ENCODE data around the gene HVCN1.

The HVCN1 gene

GRCh38 chr12:110697236-110697635, 8.3 kb upstream of the HVCN1 start:
- DNase-seq (ENCODE audit: insufficient read length) (no peak), FAIRE-seq (no peak)
- TF ChIP-seq POLR2AphosphoS5 (IDR thresholded peaks at IDR 0.05; ENCODE audit: low read depth, low read length) = no peak
- no peak for TF ChIP-seq POLR2A (IDR thresholded peaks at IDR 0.05; ENCODE audit: low read depth, low read length)
- TF ChIP-seq TAF1 (IDR thresholded peaks at IDR 0.05; ENCODE audit: borderline replicate concordance, low read depth, low read length) = no peak

GRCh38 chr12:110696283-110696682, 7.4 kb upstream of the HVCN1 start:
- FAIRE-seq (no peak), DNase-seq (ENCODE audit: insufficient read length) (no peak)
- no peak for TF ChIP-seq POLR2A (IDR thresholded peaks at IDR 0.05; ENCODE audit: low read depth, low read length)
- TF ChIP-seq POLR2AphosphoS5 (IDR thresholded peaks at IDR 0.05; ENCODE audit: low read depth, low read length) = no peak
- TF ChIP-seq TAF1 (IDR thresholded peaks at IDR 0.05; ENCODE audit: borderline replicate concordance, low read depth, low read length) = no peak

DNA sequence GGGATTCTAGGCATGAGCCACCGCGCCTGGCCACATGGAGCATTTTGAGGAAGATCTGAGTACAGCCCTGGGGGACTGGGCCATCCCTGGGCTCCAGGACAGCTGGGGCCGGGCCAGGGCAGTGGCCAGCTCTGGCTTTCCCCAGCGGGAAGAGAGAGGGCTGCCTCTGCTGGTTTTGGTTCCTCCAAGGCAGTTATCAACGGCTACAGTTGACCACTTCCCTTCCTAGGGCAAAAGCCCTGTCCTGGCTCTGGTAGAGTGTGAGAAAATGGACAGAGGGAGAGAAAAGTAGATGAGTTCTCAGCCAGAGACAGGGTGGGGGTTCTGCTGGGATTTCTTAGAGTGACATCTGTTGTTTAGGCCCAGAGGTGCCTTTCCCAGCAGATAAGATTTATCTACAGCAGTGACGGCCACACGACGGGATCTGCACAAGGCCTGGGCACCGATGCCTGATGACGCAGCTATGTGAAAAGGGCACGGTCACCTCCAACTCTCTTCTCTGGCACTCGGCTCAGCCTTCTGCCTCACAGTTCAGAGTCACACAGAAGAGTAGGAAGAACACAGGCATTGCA, 5.5 kb upstream of the HVCN1 start:
- no peak for TF ChIP-seq POLR2AphosphoS5 (IDR thresholded peaks at IDR 0.05; ENCODE audit: low read depth, low read length)
- no peak for TF ChIP-seq TAF1 (IDR thresholded peaks at IDR 0.05; ENCODE audit: borderline replicate concordance, low read depth, low read length)
- TF ChIP-seq POLR2A (IDR thresholded peaks at IDR 0.05; ENCODE audit: low read depth, low read length) = no peak
- FAIRE-seq (no peak), DNase-seq (ENCODE audit: insufficient read length) (no peak)

- FAIRE-seq (no peak), DNase-seq (ENCODE audit: insufficient read length) (no peak)
- TF ChIP-seq POLR2A (IDR thresholded peaks at IDR 0.05; ENCODE audit: low read depth, low read length) = no peak
- TF ChIP-seq POLR2AphosphoS5 (IDR thresholded peaks at IDR 0.05; ENCODE audit: low read depth, low read length) = no peak
- no peak for TF ChIP-seq TAF1 (IDR thresholded peaks at IDR 0.05; ENCODE audit: borderline replicate concordance, low read depth, low read length)
Observed at GRCh38 chr12:110693731-110694130, 4.8 kb upstream of the HVCN1 start.

GRCh38 chr12:110690127-110690430, 1.2 kb upstream of the HVCN1 start:
- TF ChIP-seq POLR2AphosphoS5 (IDR thresholded peaks at IDR 0.05; ENCODE audit: low read depth, low read length) (no peak), TAF1 (IDR thresholded peaks at IDR 0.05; ENCODE audit: borderline replicate concordance, low read depth, low read length) (no peak), POLR2A (IDR thresholded peaks at IDR 0.05; ENCODE audit: low read depth, low read length) (no peak)
- DNase-seq (ENCODE audit: insufficient read length) = no peak
- FAIRE-seq = no peak

DNA sequence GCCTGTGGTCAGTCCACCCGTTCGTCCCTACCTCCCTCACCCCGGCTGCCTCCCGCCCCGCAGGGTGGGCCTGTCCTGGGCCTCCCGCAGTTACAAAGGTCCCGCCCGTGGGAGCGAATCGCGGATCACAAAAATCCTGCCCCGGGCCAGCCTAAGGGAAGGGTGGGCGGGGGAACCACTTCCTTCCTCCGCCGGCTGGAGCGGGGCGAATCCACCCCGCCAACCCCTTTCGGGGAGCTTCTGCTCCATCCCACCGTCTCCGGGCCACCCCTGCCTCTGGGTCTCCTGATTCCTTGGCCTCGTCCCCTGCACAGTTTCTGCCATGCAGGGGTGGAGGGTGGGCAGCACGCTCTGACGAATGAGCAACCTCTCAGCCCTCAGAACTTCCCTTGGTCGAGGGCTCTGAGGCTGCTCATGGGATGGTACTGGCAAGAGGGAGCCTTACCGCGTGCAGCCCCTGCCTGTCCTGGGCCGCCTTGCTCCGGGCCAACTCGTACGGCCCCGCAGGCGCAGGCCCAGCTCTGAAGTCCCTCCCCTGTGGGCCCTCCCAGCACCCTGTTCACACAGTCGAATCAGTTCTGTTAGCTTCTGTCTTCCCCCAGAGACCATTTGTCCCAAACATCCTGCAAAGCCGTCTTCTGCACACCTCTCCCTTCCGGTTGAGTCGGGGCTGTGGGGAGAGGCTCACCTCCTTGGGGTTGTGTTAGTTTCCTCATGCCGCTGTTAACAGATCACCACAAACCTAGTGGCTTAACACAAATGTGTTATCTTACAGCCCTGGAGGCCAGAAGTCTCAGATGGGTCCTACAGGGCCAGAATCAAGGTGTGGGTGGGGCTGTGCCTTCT, 589 bp upstream of the HVCN1 start:
- DNase-seq (ENCODE audit: insufficient read length) (peak; percentile 64), FAIRE-seq (peak; percentile 94)
- TF ChIP-seq TAF1 (IDR thresholded peaks at IDR 0.05; ENCODE audit: borderline replicate concordance, low read depth, low read length) = 0 out of 2 replicates have a peak, but pooled peaks have one; percentile 30
- TF ChIP-seq POLR2A (IDR thresholded peaks at IDR 0.05; ENCODE audit: low read depth, low read length) = peak; percentile 71
- peak; percentile 55 for TF ChIP-seq POLR2AphosphoS5 (IDR thresholded peaks at IDR 0.05; ENCODE audit: low read depth, low read length)

- no peak for TF ChIP-seq TAF1 (IDR thresholded peaks at IDR 0.05; ENCODE audit: borderline replicate concordance, low read depth, low read length)
- TF ChIP-seq POLR2AphosphoS5 (IDR thresholded peaks at IDR 0.05; ENCODE audit: low read depth, low read length) = no peak
- no peak for TF ChIP-seq POLR2A (IDR thresholded peaks at IDR 0.05; ENCODE audit: low read depth, low read length)
- DNase-seq (ENCODE audit: insufficient read length) = no peak
- FAIRE-seq = peak; percentile 96
Observed at GRCh38 chr12:110687396-110688169, 1.3 kb downstream of the HVCN1 start.

DNA sequence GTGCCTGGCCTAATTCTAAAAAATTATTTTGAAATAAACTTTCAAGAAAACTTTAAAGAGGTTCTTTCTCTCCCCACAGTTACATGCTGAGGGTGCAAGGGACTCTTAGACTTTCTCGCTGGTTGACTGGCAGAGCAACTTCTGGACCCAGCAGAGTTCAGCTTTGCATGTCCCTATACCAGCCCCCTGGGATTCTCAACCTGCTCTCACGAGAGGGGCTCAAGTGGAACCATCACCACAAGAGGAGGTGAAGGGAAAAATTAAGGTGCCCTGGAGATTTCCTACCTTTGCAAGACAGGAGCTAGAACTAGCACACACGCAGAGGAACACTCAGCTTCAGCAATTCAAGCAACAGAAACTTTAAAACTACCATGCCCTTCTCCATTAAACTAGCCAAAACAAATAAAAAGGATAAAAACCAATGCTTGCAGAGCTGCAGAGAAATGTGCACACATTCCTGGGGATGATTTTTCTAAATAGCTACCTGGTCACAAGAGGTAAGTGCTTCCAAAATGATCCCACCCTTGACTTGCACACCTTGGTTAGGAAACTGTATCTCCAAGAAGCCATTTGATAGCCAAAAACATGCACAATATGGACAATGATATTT, 2.5 kb downstream of the HVCN1 start:
- TF ChIP-seq TAF1 (IDR thresholded peaks at IDR 0.05; ENCODE audit: borderline replicate concordance, low read depth, low read length) (no peak), POLR2A (IDR thresholded peaks at IDR 0.05; ENCODE audit: low read depth, low read length) (no peak), POLR2AphosphoS5 (IDR thresholded peaks at IDR 0.05; ENCODE audit: low read depth, low read length) (no peak)
- no peak for DNase-seq (ENCODE audit: insufficient read length)
- peak; percentile 94 for FAIRE-seq

GRCh38 chr12:110684312-110684836, 4.5 kb downstream of the HVCN1 start:
- DNase-seq (ENCODE audit: insufficient read length) (no peak), FAIRE-seq (peak; percentile 88)

GRCh38 chr12:110683888-110684287, 5.0 kb downstream of the HVCN1 start:
- FAIRE-seq = no peak
- TF ChIP-seq POLR2AphosphoS5 (IDR thresholded peaks at IDR 0.05; ENCODE audit: low read depth, low read length) (no peak), POLR2A (IDR thresholded peaks at IDR 0.05; ENCODE audit: low read depth, low read length) (no peak), TAF1 (IDR thresholded peaks at IDR 0.05; ENCODE audit: borderline replicate concordance, low read depth, low read length) (no peak)
- DNase-seq (ENCODE audit: insufficient read length) = no peak

More at GRCh38 chr12:110684312-110684836, 4.5 kb downstream of the HVCN1 start:
- TF ChIP-seq POLR2A (IDR thresholded peaks at IDR 0.05; ENCODE audit: low read depth, low read length) (no peak), TAF1 (IDR thresholded peaks at IDR 0.05; ENCODE audit: borderline replicate concordance, low read depth, low read length) (no peak), POLR2AphosphoS5 (IDR thresholded peaks at IDR 0.05; ENCODE audit: low read depth, low read length) (no peak)

DNA sequence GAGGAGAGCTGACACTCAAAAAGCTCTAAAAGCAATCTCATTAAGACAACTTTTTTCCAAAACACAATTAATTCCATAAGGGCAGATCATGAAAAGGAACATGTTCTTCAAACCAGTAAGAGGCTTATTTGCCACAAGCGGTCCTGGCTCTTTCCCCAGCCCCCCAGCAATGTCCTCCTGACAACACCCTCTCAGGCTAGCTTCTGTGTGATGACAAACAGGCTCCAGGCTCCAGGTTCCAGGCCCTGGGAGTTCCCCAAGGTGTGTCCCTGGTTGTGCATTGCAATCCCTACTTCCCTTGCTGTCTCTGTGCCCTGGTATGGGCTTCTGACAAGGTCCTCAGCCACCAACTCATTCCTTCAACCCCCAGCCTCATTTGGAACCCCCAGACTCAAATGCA, 8.9 kb downstream of the HVCN1 start:
- peak; percentile 66 for FAIRE-seq

More for the DNA sequence above, 8.9 kb downstream of the HVCN1 start:
- DNase-seq (ENCODE audit: insufficient read length) = no peak
- TF ChIP-seq POLR2AphosphoS5 (IDR thresholded peaks at IDR 0.05; ENCODE audit: low read depth, low read length) (no peak), TAF1 (IDR thresholded peaks at IDR 0.05; ENCODE audit: borderline replicate concordance, low read depth, low read length) (no peak), POLR2A (IDR thresholded peaks at IDR 0.05; ENCODE audit: low read depth, low read length) (no peak)

Measured in GM12892 (cell line).